Stimulated activated CD4-positive, alpha-beta T cell treated with anti-CD3 and anti-CD28 coated beads, TNF-alpha, amount 100 ng/mL, for 4 hours (primary cell): ENCODE results near the gene UTY.

Experiments used
- DNase-seq, 3 experiments: peaks; one replicate each; pipeline ENCODE4 v3.0.0-alpha.2; 2020; ENCODE audit warnings: low read depth in 3 of 3

The UTY gene

DNA sequence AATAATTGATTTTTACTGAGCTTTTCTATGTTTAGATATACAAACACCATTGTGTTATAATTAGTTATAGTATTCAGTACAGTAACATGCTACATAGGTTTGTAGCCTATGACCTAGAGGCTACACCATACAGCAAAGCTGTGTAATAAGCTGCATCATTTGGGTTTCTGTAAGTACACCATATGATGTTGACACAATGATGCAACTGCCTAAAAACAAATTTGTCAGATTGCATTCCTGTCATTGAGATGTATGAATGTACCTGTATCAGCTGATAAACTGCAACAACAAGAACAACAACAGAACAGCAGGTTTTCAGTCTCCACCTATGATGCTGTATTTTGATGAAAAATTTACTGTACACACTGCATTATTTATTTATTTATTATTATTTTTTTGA lies 64.3 kb downstream of the UTY start:
- DNase-seq = no peak

DNA sequence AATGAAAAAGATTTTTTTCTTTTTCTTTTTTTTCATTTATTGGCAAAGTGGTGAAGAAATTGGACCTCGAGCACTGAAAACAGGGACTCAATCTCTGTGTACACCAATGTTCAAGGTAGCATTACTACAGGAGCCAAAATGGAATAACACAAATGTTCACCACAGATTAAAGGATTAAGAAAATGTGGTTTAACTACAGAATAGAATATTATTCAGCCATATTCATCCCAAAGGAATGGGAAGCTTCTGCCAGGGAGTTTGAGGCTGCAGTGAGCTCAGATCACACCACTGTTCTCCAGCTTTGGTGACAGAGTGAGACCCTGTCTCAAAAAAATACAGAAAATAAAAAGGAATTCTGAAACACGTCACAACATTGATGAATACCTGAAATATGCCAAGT lies 81.0 kb downstream of the UTY start:
- DNase-seq = no peak

DNA sequence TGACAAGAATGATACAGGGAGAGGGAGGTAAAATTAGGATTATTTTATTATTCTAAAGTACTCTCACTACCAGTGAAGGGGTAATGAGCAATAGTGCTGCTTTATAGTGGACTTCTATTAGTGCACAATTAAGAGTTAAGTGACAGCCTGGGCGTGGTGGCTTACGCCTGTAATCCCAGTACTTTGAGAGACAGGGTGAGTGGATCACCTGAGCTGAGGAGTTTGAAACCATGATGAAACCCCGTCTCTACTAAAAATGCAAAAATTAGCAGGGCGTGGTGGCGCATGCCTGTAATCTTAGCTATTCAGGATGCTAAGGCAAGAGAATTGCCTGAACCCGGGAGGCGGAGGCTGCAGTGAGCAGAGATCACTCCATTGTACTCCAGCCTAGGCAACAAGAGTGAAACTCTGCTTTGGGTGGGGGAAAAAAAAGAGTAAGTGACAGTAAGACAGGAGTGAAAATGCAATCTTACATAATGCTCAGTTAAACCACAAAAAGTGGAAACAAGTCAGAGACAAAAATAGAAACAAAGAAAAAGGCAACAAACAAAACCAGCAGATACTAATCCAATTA lies 98.6 kb downstream of the UTY start:
- no peak for DNase-seq

DNA sequence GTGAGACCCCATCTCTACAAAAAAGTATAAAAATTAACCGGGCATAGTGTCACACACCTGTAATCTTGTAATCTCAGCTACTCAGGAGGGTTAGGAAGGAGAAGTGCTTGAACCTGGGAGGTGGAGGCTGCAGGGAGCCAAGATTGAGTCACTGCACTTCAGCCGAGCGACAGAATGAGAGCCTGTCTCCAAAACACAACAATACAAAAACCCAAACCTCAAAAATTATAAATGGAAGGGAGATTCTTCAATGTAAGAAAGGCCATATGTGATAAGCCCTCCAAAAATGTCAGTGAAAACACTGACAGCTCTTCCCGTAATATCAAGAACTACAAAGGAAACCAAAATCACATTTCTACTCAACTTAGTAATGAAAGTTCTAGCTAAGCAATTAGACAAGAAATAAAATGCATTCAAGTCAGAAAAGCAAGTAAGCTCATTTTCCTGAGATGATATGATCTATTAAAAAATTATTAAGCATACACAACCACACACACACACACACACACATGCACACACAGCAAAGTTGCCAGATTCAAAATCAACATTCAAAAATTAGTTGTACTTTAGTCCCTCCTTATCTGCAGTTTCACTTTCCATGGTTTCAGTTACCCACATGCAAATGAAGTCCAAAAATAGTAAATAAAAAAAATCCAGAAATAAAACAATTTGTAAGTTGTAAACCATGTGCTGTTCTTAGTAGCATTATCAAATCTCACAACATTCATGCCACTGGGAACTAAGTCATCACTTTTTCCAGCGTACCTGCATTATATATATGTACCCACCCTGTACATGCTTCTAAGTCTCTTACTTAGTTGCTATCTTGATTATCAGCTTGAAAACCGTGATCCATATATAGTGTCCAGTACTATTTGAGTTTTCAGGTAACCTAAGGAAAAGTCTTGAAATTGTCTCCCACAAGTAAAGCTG lies 108.7 kb downstream of the UTY start:
- no peak for DNase-seq

DNA sequence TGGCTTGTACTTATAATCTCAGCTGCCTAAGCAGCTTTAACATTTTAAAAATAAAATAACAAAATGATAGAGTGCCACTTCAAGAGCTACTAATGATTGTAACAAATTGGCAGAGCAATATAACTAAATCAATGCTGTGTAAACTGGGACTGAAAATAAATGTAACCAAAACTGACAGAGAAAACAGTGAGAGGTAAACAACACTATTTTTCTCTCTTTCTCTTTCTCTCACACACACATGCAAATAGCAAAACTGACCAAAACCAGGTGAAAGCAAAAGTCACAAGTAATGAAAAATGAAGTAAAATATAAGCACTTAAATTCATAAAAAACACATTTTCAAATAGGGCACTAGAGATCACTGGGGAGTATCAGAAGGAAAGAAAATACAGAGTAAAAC lies 109.6 kb downstream of the UTY start:
- no peak for DNase-seq

DNA sequence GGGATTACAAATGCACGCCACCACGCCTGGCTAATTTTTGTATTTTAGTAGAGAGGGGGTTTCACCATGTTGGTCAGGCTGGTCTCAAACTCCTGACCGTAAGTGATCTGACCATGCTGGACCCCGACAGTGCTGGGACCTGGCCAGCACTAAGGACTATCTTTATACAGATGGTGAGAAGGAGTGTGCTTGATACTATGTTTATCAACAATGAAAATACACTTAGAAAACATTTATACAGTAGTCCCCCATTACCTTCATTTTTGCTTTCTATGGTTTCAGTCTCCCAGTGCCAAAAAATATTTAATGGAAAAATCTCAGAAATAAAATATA lies 111.4 kb downstream of the UTY start:
- no peak for DNase-seq

DNA sequence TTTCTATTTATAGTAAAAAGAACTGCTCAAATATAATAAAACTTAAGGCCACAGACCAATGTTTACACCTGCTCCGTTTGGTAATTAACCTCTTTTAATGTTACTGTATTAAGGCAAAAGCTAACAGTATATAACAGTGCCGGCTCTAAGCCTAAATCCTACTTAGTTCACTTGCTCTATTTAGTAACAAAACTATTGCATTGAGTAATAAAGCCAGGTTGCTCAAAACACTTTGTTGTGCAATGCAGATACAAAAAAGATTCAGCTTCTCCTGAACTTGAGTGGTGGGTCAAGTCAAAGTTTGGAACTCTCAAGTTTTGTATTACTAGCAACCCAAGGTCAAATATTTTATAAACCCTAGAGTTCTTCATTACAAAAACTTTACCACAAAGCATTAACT lies 116.2 kb downstream of the UTY start:
- DNase-seq = no peak

DNA sequence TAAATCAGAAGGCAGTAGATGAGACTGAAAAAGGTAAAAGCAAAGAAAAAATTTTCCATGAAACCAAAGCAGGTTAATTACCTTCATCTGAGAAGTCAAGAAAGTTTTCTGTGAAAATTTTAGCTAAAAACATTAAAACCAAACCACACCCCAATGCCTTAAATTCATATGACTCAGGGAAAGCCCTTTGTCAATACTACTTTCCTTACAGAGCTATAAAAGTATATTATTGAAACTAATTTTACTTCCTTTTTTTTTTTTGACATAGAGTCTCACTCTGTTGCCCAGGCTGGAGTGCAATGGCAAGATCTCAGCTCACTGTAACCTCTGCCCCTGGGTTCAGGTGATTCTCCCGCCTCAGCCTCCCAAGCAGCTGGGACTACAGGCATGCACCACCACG lies 117.2 kb downstream of the UTY start:
- DNase-seq = no peak

DNA sequence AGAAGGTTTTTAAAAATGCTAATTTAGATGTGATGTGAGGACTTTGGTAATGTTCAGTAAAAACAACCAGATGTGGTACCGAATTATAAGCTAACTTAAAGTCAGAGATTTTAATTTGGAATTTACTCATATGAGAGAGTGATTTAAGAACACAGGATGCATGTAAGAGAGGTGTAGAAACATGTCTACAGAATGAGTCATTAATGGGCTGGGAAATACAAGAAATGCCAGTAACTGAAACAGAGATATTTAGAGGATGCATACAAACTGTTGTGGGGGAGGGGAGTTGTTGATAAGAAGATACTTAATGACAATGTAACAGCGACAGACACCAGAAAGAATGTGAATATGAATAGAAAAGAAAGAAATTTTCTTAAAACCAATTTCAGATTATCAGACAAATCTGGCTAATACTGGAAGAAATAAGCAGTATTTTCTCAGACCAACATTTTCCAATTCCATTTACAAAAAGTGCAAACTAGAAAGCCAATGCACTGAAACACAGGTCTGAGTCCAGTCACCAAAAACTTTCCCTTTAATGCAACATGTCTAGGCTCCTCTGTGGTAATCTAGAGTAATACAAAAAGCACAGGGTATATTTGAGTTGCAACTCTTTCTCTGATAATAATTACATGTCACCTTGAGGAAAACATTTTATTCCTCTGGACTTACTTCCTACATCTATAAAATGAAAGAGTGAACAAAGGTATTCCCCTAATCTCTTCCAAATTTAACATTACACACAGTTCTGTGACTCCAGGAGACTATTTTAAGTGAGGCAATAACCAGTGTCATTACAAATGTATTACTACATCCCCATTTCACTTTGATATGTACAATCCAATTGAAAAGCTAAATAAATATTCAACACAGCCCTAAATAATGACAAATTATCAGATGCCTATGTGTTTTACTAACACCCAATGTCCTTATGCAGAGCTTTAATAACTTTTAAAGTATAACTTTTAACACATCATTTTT lies 117.9 kb downstream of the UTY start:
- no peak for DNase-seq

DNA sequence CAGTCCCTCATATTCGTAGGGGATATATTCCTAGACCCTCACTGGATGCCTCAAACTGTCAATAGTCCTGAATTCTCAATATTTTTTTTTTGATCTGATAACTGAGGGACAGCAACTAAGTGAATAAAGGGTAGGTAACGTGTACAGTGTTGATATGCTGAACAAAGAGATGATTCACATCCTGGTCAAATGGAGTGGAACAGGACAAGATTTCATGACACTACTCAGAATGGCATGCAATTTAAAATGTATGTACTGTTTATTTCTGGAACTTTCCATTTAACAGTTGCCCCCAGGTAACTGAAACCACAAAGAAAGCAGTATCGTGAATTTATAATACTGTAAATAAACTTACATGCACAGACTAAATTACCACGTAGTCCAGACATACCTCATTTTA lies 128.4 kb downstream of the UTY start:
- no peak for DNase-seq

DNA sequence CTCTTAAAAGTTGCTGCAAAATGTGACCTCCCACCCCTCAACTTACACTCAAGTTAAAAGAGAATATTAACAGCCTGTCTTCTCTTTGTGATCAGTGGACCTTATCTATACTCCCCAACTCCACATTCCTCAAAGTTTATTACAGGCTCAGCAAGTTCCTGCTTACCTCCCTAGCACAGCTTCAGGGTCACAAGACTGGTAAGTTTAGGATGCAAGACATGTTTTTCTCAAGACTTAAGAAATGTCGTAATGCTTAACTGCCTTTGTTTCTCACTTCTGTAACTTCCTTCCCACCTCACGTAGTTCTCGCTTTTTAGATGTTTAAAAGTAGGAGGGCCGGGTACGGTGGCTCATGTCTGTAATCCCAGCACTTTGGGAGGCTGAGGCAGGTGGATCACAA lies 132.7 kb downstream of the UTY start:
- DNase-seq = no peak

DNA sequence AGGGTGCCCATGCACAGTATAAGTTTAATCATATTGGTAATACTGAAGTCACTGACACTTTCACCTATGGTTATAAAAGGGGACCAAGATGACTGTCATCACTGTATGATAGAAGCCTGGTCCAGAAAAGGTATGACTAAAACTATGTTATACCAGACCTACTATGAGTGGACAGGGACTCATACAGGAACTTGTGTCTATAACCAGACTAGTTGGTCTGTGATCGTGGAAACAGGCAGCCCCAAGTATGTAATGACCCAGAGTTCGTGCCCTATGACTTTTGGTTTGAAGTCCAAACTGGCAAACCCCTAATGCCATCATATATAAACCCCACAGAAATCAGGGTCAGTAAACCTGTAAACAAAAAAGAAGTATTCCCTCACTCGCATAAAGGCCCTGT lies 134.3 kb downstream of the UTY start:
- DNase-seq = no peak

DNA sequence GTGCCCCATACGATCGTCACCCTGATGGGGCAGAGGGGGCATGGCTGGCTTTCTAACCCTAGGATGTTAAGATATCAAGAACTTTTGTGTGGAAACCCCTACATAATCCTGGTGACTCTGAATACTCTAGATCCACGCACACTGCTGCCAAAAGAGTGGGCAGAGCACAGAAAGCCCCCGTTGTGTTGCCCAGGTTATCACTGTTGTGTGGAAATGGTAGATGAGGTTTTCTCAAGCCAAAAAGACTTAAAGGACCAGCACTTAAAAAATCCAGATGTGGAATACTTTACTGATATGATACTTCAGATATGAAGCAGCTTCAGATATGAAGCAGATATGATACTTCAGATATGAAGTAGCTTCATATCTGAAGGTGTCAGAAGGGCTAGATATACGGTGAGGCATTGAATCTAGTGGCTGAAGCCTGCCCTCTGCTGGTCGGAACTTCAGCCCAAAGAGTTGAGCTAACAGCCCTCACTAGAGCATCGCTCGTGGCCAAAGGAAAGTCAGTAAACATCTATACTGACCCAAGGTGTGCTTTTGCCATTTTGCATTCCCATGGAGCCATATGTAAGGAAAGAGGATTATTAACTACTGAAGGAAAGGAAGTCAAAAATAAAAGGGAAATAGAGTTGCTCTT lies 136.4 kb downstream of the UTY start:
- peak in 2 of 3 experiments; percentile 15 to 22 for DNase-seq

DNA sequence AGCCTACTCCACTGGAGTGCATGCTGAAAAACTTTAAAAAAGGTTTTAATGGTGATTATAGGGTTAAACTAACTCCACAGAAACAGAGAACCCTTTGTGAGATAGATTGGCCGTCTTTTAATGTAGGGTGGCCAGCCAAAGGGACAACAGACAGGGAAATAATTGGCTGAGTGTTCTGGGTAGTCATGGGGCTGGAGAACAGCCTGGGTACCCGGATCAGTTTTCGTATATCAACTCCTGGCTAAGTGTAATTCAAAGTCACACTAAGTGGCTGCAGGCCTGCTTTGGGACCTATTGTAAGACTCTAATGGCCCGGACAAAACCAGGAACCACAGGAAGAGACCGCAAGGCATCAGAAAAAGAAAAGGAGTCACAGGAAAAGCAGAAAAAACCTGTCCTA lies 139.9 kb downstream of the UTY start:
- DNase-seq = no peak

DNA sequence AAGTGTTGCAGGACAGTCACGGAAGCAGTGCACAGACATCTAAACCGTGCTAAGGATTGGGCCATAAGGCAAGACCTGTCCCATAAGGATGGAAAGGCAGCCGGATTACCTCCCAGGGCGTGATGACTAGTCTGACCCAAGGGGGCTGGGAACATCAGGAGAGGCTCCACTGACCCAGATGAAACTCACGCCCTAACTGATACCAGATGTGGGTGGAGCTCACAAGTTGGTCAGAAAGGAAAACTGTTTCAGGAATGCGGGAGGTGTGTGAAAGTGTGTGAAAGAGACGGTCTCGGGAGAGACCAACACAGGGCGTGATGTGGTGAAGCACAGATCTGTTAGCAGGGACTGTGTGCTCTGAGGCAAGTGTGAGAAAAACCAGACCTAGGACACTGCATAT lies 140.5 kb downstream of the UTY start:
- DNase-seq = no peak

DNA sequence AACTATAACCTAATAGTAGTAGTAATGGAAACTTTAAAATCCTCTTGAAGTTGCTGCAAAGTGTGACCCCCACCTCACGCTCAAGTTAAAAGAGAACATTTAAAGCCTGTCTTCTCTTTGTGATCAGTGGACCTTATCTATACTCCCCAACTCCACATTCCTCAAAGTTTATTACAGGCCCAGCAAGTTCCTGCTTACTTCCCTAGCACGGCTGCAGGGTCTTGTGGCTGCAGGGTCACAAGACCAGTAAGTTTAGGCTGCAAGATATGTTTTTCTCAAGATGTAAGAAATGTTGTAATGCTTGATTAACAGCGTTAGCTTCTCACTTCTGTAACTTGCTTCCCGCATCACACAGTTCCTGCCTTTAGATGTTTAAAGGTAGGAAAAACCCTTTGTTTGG lies 141.1 kb downstream of the UTY start:
- no peak for DNase-seq

DNA sequence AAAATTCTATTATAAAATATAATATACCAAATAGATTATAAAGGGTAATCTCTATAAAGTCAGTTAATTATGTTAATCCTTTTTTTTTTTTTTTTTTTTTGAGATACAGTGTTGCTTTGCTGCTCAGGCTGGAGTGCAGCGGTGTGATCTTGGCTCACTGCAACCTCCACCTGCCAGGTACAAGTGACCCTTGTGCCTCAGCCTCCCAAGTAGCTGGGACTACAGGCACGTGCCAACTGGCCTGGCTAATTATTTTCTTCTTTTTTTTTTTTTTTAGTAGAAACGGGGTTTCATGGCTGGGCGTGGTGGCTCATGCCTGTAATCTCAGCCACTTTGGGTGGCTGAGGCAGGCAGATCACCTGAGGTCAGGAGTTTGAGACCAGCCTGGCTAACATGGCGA lies 141.9 kb downstream of the UTY start:
- DNase-seq = no peak

DNA sequence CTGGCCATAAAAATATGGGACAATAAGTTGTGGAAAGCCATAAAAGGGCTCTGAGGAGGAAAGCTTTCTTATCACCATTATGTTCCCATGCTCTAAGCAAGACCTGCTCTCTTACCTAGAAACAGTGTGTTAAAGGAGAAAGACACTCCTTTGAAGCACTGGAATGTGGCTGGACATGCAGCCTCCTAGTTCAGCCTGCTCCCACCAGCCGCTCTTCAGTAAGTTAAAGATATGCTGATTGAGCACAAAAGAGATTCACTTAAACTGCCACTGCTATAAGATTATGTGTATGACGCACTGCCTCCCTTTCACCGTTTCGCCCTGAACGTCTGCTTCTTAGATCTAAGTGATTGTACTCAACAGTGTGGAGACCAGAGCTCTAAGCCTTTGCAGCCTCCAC lies 146.0 kb downstream of the UTY start:
- no peak for DNase-seq

DNA sequence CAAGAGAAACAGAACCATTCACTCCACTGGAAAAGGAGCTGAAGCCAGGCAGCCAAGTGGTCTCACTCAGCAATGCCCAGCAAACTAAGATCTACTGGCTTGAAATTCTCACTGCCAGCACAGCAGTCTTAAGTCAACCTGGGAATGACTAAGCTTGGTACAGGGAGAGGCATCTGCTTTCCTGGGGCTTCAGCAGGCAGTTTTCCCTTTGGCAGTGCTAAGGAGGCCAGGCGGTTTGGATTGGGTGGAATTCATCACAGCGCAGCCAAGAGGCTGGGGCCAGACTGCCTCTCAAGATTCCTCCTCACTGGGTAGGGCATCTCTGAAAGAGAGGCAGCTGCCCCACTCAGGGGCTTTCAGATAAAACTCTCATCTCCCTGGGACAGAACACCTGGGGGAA lies 149.2 kb downstream of the UTY start:
- DNase-seq = no peak

DNA sequence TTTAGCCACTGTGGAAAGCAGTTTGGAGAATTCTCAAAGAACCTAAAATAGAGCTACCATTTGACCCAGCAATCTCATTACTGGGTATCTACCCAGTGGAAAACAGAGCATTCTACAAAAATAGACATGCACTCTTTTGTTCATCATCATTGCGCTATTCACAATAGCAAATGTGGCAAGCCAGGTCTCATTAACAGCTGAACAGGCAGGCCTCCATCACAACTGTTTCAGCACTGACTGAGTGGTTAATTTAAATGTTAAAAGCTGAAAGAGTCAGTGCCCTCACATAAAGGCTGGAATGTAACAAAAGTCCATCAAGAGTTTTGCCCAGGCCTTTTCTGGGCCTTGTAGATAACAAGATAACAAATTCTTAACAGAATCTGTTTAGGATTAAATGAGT lies 166.9 kb downstream of the UTY start:
- DNase-seq = no peak

DNA sequence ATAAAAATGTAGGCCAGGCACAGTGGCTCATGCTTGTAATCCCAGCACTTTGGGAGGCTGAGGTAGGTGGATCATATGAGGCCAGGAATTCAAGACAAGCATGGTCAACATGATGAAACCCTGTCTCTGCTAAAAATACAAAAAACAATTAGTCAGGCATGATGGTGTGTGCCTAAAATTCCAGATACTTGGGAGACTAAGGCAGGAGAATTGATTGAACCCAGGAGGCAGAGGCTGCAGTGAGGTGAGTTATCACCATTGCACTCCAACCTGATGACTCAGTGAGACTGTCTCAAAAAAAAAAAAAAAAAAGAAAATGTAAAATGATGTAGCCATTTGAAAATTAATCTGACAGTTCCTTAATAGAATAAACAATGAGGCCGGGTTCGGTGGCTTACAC lies 171.9 kb downstream of the UTY start:
- DNase-seq = no peak

DNA sequence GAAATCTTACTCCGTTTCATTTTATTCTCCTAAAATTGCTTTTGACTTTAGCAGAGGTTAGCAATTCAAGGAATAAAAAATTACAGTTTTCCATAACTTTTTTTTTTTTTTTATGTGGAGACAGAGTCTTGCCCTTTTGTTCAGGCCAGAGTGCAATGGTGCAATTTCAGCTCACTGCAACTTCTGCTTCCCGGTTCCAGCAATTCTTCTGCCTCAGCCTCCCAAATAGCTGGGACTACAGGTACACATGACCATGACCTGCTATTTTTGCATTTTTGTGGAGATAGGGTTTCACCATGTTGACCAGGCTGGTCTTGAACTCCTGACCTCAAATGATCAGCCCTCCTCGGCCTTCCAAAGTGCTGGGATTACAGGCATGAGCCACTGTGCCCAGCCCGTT lies 179.0 kb downstream of the UTY start:
- no peak for DNase-seq
